SK-N-SH treated with all-trans-retinoic acid at 6 μM for 48 hours (cell line): ENCODE results near the gene NT5DC1.

Experiments used
- CSDC2 ChIP-seq: fragments of 250-450 bp; sonication (Bioruptor Pico); IDR thresholded peaks from 2 replicates; pipeline ENCODE4 v1.5.0; 2020; ENCODE audit warnings: mild to moderate bottlenecking, moderate library complexity
- OSR1 ChIP-seq: fragments of 250-450 bp; sonication (Bioruptor Pico); IDR thresholded peaks from 2 replicates; pipeline ENCODE4 v1.8.0; 2022; ENCODE audit warnings: moderate library complexity, mild to moderate bottlenecking, inconsistent platforms
- RARB ChIP-seq: fragments of 250-450 bp; sonication (Bioruptor Pico); IDR thresholded peaks from 2 replicates; pipeline ENCODE4 v1.8.0; 2021; ENCODE audit warnings: mild to moderate bottlenecking, moderate library complexity
- TOX ChIP-seq: fragments of 250-450 bp; sonication (Bioruptor Pico); IDR thresholded peaks from 2 replicates; pipeline ENCODE4 v1.8.0; 2021; ENCODE audit warnings: mild to moderate bottlenecking, moderate library complexity, borderline replicate concordance
- ZNF8 ChIP-seq: fragments of 450-650 bp; formaldehyde crosslinking; IDR thresholded peaks from 2 replicates; pipeline ENCODE4 v1.5.0; 2020; ENCODE audit warnings: mild to moderate bottlenecking, moderate library complexity
- TF ChIP-seq, protein P1 (sequence below): fragments of 250-450 bp; sonication (Bioruptor Pico); IDR thresholded peaks from 2 replicates; pipeline ENCODE4 v1.8.0; 2020; ENCODE audit warnings: mild to moderate bottlenecking, moderate library complexity, borderline replicate concordance
- TF ChIP-seq, protein P2 (sequence below): fragments of 250-450 bp; sonication (Bioruptor Pico); IDR thresholded peaks from 2 replicates; pipeline ENCODE4 v1.5.0; 2020; ENCODE audit warnings: mild to moderate bottlenecking, moderate library complexity

DNA sequence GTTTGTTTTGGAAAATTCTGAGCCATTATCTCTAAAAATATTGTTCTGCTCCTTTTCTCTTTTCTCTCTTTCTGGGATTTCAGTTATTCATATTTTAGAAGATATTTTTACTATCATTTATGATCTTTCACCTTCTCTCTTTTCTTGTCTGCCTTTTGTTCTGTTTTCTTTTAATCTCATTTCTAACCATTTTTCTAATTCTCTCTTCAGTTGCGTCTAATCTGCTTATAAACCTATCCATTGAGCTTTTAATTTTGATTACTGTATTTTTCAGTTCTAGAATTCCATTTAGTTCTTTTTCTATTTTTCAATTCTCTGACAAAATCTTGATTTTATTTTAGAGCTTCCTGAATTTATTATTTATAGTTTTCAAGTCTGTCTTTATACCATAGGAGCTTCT lies 67.5 kb downstream of the NT5DC1 start:
- TF ChIP-seq, protein P1, sequence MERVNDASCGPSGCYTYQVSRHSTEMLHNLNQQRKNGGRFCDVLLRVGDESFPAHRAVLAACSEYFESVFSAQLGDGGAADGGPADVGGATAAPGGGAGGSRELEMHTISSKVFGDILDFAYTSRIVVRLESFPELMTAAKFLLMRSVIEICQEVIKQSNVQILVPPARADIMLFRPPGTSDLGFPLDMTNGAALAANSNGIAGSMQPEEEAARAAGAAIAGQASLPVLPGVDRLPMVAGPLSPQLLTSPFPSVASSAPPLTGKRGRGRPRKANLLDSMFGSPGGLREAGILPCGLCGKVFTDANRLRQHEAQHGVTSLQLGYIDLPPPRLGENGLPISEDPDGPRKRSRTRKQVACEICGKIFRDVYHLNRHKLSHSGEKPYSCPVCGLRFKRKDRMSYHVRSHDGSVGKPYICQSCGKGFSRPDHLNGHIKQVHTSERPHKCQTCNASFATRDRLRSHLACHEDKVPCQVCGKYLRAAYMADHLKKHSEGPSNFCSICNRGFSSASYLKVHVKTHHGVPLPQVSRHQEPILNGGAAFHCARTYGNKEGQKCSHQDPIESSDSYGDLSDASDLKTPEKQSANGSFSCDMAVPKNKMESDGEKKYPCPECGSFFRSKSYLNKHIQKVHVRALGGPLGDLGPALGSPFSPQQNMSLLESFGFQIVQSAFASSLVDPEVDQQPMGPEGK, result no peak
- TF ChIP-seq RARB (CRISPR knock-in tag) (no peak), ZNF8 (CRISPR knock-in tag) (no peak), CSDC2 (no peak), TOX (CRISPR knock-in tag) (no peak), OSR1 (CRISPR knock-in tag) (no peak)
- TF ChIP-seq, protein P2, sequence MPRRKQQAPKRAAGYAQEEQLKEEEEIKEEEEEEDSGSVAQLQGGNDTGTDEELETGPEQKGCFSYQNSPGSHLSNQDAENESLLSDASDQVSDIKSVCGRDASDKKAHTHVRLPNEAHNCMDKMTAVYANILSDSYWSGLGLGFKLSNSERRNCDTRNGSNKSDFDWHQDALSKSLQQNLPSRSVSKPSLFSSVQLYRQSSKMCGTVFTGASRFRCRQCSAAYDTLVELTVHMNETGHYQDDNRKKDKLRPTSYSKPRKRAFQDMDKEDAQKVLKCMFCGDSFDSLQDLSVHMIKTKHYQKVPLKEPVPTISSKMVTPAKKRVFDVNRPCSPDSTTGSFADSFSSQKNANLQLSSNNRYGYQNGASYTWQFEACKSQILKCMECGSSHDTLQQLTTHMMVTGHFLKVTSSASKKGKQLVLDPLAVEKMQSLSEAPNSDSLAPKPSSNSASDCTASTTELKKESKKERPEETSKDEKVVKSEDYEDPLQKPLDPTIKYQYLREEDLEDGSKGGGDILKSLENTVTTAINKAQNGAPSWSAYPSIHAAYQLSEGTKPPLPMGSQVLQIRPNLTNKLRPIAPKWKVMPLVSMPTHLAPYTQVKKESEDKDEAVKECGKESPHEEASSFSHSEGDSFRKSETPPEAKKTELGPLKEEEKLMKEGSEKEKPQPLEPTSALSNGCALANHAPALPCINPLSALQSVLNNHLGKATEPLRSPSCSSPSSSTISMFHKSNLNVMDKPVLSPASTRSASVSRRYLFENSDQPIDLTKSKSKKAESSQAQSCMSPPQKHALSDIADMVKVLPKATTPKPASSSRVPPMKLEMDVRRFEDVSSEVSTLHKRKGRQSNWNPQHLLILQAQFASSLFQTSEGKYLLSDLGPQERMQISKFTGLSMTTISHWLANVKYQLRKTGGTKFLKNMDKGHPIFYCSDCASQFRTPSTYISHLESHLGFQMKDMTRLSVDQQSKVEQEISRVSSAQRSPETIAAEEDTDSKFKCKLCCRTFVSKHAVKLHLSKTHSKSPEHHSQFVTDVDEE (CRISPR knock-in tag), result no peak
